ENCODE measurements around the gene RBM34. TPM values are rescaled to one million over a fixed set of nuclear protein-coding genes. Genes with fewer than 3 reads are reported as not detected.

Gene RBM34
- total RNA-seq, 2 experiments from 2014 or later = 46.4 to 93.7 TPM

DNA sequence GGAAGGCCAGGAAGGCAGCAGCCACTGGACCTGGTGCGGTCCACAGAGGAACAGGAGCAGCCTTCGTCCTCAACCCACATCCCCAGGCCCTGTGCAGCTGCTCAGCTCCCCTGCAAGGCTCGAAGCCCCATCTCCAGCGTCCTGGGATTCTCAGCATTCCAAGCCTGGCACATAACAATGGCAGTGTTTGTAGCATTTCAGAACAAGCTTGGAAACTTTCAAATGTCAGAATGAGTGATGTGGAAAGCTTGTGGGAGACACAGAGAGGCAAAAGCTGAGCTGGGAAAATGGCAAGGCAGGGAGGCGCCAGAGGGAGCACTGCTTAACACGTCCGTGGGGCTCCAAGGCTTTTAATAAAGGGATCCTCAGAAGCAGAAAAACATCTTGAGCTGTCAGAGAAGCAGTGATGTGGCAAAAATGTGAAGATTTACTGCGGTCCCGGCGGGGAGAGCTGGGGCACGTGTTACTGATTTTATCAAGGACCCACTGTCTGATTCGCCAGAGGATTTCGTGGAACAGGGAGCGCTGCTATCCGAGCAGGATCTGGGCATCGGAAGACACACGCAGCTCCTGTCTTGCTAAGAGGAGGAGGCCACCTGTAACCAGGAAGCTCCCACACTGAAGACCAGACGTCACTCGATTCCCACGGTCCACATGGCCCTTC, 70.5 kb downstream of the RBM34 start:
- Histone ChIP-seq H3K4me2 (ENCODE audit: low read length) (no peak overlapping the region), H4K20me1 (ENCODE audit: insufficient read depth, low read length) (no peaks in the 10 kb centered on the region), H3K9me3 (ENCODE audit: low read length) (no peaks in the 10 kb centered on the region), H3K79me2 (ENCODE audit: insufficient read depth, low read depth, low read length) (no peaks in the 10 kb centered on the region), H3K9me2 (ENCODE audit: insufficient read depth, low read length) (no peaks in the 10 kb centered on the region), H3K36me3 (ENCODE audit: insufficient read depth, low read length) (no peaks in the 10 kb centered on the region), H3K27ac (ENCODE audit: low read depth, low read length, poor library complexity, severe bottlenecking) (no peak overlapping the region), H2AFZ (ENCODE audit: low read length) (no peak overlapping the region), H3K4me3 (ENCODE audit: low read depth, low read length, poor library complexity, severe bottlenecking) (no peak overlapping the region), H3K4me1 (ENCODE audit: insufficient read depth, low read length, poor library complexity, severe bottlenecking) (peaks cover 3% of the 10 kb centered on the region)
- DNase-seq (ENCODE audit: low spot score) = no peak
- TF ChIP-seq, protein P1, sequence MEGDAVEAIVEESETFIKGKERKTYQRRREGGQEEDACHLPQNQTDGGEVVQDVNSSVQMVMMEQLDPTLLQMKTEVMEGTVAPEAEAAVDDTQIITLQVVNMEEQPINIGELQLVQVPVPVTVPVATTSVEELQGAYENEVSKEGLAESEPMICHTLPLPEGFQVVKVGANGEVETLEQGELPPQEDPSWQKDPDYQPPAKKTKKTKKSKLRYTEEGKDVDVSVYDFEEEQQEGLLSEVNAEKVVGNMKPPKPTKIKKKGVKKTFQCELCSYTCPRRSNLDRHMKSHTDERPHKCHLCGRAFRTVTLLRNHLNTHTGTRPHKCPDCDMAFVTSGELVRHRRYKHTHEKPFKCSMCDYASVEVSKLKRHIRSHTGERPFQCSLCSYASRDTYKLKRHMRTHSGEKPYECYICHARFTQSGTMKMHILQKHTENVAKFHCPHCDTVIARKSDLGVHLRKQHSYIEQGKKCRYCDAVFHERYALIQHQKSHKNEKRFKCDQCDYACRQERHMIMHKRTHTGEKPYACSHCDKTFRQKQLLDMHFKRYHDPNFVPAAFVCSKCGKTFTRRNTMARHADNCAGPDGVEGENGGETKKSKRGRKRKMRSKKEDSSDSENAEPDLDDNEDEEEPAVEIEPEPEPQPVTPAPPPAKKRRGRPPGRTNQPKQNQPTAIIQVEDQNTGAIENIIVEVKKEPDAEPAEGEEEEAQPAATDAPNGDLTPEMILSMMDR (conservative IDR thresholded peaks at IDR 0.05; ENCODE audit: low read length) = no peak
- no peak for TF ChIP-seq EZH2phosphoT487 (IDR thresholded peaks at IDR 0.05; ENCODE audit: borderline replicate concordance, low read depth, low read length)
- ChIA-PET CTCF (ENCODE audit: unreplicated experiment) (interaction anchor here (0.5 to 0.6 kb wide), 2 partner anchors 535 to 840 kb away, joined by 3 to 5 read pairs; no protein-coding TSS in a partner anchor), POLR2A (interaction anchor here (0.6 to 0.9 kb wide), 2 partner anchors 14 to 70 kb away, joined by 3 read pairs; no protein-coding TSS in a partner anchor)
- BruUV-seq (replicated peaks) = no TSS peak
- intact Hi-C loops (cut with micrococcal nuclease; ENCODE audit: unreplicated experiment) = no loop called here

GRCh38 chr1:235088907-235089306, 72.1 kb downstream of the RBM34 start:
- Histone ChIP-seq H3K79me2 (ENCODE audit: insufficient read depth, low read depth, low read length) (no peaks in the 10 kb centered on the region), H3K36me3 (ENCODE audit: insufficient read depth, low read length) (no peaks in the 10 kb centered on the region), H3K27ac (ENCODE audit: low read depth, low read length, poor library complexity, severe bottlenecking) (no peak overlapping the region), H3K4me2 (ENCODE audit: low read length) (no peak overlapping the region), H2AFZ (ENCODE audit: low read length) (no peak overlapping the region), H4K20me1 (ENCODE audit: insufficient read depth, low read length) (no peaks in the 10 kb centered on the region), H3K4me3 (ENCODE audit: low read depth, low read length, poor library complexity, severe bottlenecking) (no peak overlapping the region), H3K4me1 (ENCODE audit: insufficient read depth, low read length, poor library complexity, severe bottlenecking) (peaks cover 7% of the 10 kb centered on the region), H3K9me2 (ENCODE audit: insufficient read depth, low read length) (no peaks in the 10 kb centered on the region), H3K9me3 (ENCODE audit: low read length) (no peaks in the 10 kb centered on the region)
- ChIA-PET POLR2A (no interaction called here), CTCF (ENCODE audit: unreplicated experiment) (no interaction called here)
- TF ChIP-seq EZH2phosphoT487 (IDR thresholded peaks at IDR 0.05; ENCODE audit: borderline replicate concordance, low read depth, low read length) = no peak
- TF ChIP-seq, protein P1 (conservative IDR thresholded peaks at IDR 0.05; ENCODE audit: low read length) = no peak
- BruUV-seq (replicated peaks) = no TSS peak
- intact Hi-C loops (cut with micrococcal nuclease; ENCODE audit: unreplicated experiment) = no loop called here
- no peak for DNase-seq (ENCODE audit: low spot score)

GRCh38 chr1:235088430-235088829, 72.6 kb downstream of the RBM34 start:
- H2AFZ ChIP-seq (ENCODE audit: low read length) = no peak overlapping the region
- ChIA-PET POLR2A (interaction anchor here (0.6 kb wide), 1 partner anchor 593 kb away, joined by 3 read pairs; no protein-coding TSS in a partner anchor), CTCF (ENCODE audit: unreplicated experiment) (no interaction called here)
- H3K4me3 ChIP-seq (ENCODE audit: low read depth, low read length, poor library complexity, severe bottlenecking) = no peak overlapping the region
- H3K9me3 ChIP-seq (ENCODE audit: low read length) = no peaks in the 10 kb centered on the region
- TF ChIP-seq, protein P1 (conservative IDR thresholded peaks at IDR 0.05; ENCODE audit: low read length) = no peak
- TF ChIP-seq EZH2phosphoT487 (IDR thresholded peaks at IDR 0.05; ENCODE audit: borderline replicate concordance, low read depth, low read length) = no peak
- no peaks in the 10 kb centered on the region for H4K20me1 ChIP-seq (ENCODE audit: insufficient read depth, low read length)
- peaks cover 9% of the 10 kb centered on the region for H3K4me1 ChIP-seq (ENCODE audit: insufficient read depth, low read length, poor library complexity, severe bottlenecking)
- no peak overlapping the region for H3K4me2 ChIP-seq (ENCODE audit: low read length)
- no peaks in the 10 kb centered on the region for H3K9me2 ChIP-seq (ENCODE audit: insufficient read depth, low read length)
- intact Hi-C loops (cut with micrococcal nuclease; ENCODE audit: unreplicated experiment) = no loop called here
- no peak for DNase-seq (ENCODE audit: low spot score)
- no peaks in the 10 kb centered on the region for H3K36me3 ChIP-seq (ENCODE audit: insufficient read depth, low read length)
- no TSS peak for BruUV-seq (replicated peaks)
- no peak overlapping the region for H3K27ac ChIP-seq (ENCODE audit: low read depth, low read length, poor library complexity, severe bottlenecking)
- no peaks in the 10 kb centered on the region for H3K79me2 ChIP-seq (ENCODE audit: insufficient read depth, low read depth, low read length)

Data from OCI-LY7 (cell line).